ENCODE data around the gene UTP18. TPM values are rescaled to one million over a fixed set of nuclear protein-coding genes. Genes with fewer than 3 reads are reported as not detected.

UTP18 gene
- 10 to 100 TPM; 33.5 to 40.3 (median 34.6) TPM for total RNA-seq
- total RNA-seq (2013), result 47.6 TPM

- Mint-ChIP-seq H3K36me3 (no peaks in the 10 kb centered on the region), H3K27me3 (ENCODE audit: low read depth in 2 of 2) (no peaks in the 10 kb centered on the region), H3K9me3 (no peaks in the 10 kb centered on the region), H3K4me1 (peaks cover 43 to 52% of the 10 kb centered on the region in 2 donors), H3K27ac (peak within 1 kb of the TSS; percentile 91 to 97), H3K4me3 (peak within 1 kb of the TSS; percentile 94)
- H3K27me3 ChIP-seq (ENCODE audit: control insufficient read depth, insufficient read depth, low read length), result no peaks in the 10 kb centered on the region
- no peaks in the 10 kb centered on the region for H3K9me3 ChIP-seq (ENCODE audit: control insufficient read depth, insufficient read depth, low read length)
- peaks cover 11% of the 10 kb centered on the region for H3K36me3 ChIP-seq (ENCODE audit: control insufficient read depth, insufficient read depth, low read length)
- peak within 1 kb of the TSS; percentile 53 for H3K4me3 ChIP-seq (ENCODE audit: low read length)
- under 1% methylated on average over 91 of the region's 93 CpGs for WGBS (ENCODE audit: insufficient coverage)
- ATAC-seq (peak; percentile 84 to 96 (median 86)), DNase-seq (peak; percentile 93 to 99)
- H3K4me1 ChIP-seq (ENCODE audit: control insufficient read depth, insufficient read depth, low read length), result peaks cover 26% of the 10 kb centered on the region
- intact Hi-C loops (cut with micrococcal nuclease), result loop anchor here (1.0 to 5.0 kb wide), 3 partner anchors 94 to 139 kb away; partner anchors contain the start of genes NME1 and NME2
- H3K27ac ChIP-seq (ENCODE audit: low read length), result peak within 1 kb of the TSS; percentile 85
- TF ChIP-seq CTCF (IDR thresholded peaks at IDR 0.05), result no peak
These were observed at the start of gene UTP18 for GRCh38 chr17:51260237-51261023. TSS of gene UTP18 (plus strand) at chr17:51260546. CDS start at chr17:51260585, 39 bp downstream.

- ATAC-seq (no peak), DNase-seq (no peak)
- H3K36me3 ChIP-seq (ENCODE audit: control insufficient read depth, insufficient read depth, low read length), result peaks cover 70% of the 10 kb centered on the region
- no peak overlapping the region for H3K4me3 ChIP-seq (ENCODE audit: low read length)
- no peaks in the 10 kb centered on the region for H3K27me3 ChIP-seq (ENCODE audit: control insufficient read depth, insufficient read depth, low read length)
- intact Hi-C loops (cut with micrococcal nuclease), result no loop called here
- H3K4me3 Mint-ChIP-seq, result no peak overlapping the region
- peaks cover 6% of the 10 kb centered on the region for H3K36me3 Mint-ChIP-seq
- H3K27ac ChIP-seq (ENCODE audit: low read length), result no peak overlapping the region
- TF ChIP-seq CTCF (IDR thresholded peaks at IDR 0.05), result no peak
- WGBS (ENCODE audit: insufficient coverage), result 95% methylated on average over 1 of the region's 1 CpG
- no peaks in the 10 kb centered on the region for H3K9me3 Mint-ChIP-seq
- H3K27me3 Mint-ChIP-seq (ENCODE audit: low read depth in 2 of 2), result no peaks in the 10 kb centered on the region
- H3K27ac Mint-ChIP-seq, result peak overlapping the region in 1 of 2 donors; percentile 3
- H3K9me3 ChIP-seq (ENCODE audit: control insufficient read depth, insufficient read depth, low read length), result no peaks in the 10 kb centered on the region
- H3K4me1 ChIP-seq (ENCODE audit: control insufficient read depth, insufficient read depth, low read length), result no peaks in the 10 kb centered on the region
- H3K4me1 Mint-ChIP-seq, result no peaks in the 10 kb centered on the region
These were observed 45.4 kb upstream of the UTP18 start for GRCh38 chr17:51214920-51215319.

- WGBS (ENCODE audit: insufficient coverage), result no CpG with 5 or more reads among the region's 1 CpG
- H3K36me3 Mint-ChIP-seq, result peaks cover 14% of the 10 kb centered on the region
- Histone ChIP-seq H3K4me3 (ENCODE audit: low read length) (no peak overlapping the region), H3K27ac (ENCODE audit: low read length) (no peak overlapping the region), H3K9me3 (ENCODE audit: control insufficient read depth, insufficient read depth, low read length) (no peaks in the 10 kb centered on the region), H3K4me1 (ENCODE audit: control insufficient read depth, insufficient read depth, low read length) (no peaks in the 10 kb centered on the region), H3K36me3 (ENCODE audit: control insufficient read depth, insufficient read depth, low read length) (peaks cover 74% of the 10 kb centered on the region), H3K27me3 (ENCODE audit: control insufficient read depth, insufficient read depth, low read length) (no peaks in the 10 kb centered on the region)
- TF ChIP-seq CTCF (IDR thresholded peaks at IDR 0.05), result no peak
- H3K27ac Mint-ChIP-seq, result peak overlapping the region in 1 of 2 donors; percentile 39
- H3K4me1 Mint-ChIP-seq, result no peaks in the 10 kb centered on the region
- no peak for ATAC-seq
- intact Hi-C loops (cut with micrococcal nuclease), result no loop called here
- H3K27me3 Mint-ChIP-seq (ENCODE audit: low read depth in 2 of 2), result no peaks in the 10 kb centered on the region
- no peak overlapping the region for H3K4me3 Mint-ChIP-seq
- H3K9me3 Mint-ChIP-seq, result no peaks in the 10 kb centered on the region
- no peak for DNase-seq
These were observed 42.4 kb upstream of the UTP18 start for GRCh38 chr17:51217946-51218345.

Measured in natural killer cell (primary cell).